DND-41 (cell line): Measurements from ENCODE around the gene CD81.

Source experiments
- ATAC-seq: fragments of 200-7000 bp; cut with Tn5 transposase; 3 replicates; pipeline ENCODE4 v1.9.1; 2021; ENCODE audit warnings: low read depth; ENCODE audit not compliant: insufficient read depth
- DNase-seq: peaks from one replicate; pipeline ENCODE4 v3.0.0-alpha.2; 2020
- H2AFZ ChIP-seq: 2 replicates; pipeline ENCODE4 v1.6.0; 2012; ENCODE audit warnings: low read depth, low read length
- H3K27ac ChIP-seq: 2 replicates; pipeline ENCODE4 v1.5.1; 2012; ENCODE audit warnings: low read length, inconsistent platforms
- H3K27me3 ChIP-seq: fragments of 200-600 bp; sonication (generic); 2 replicates; pipeline ENCODE4 v1.6.0; 2012; ENCODE audit warnings: low read length, mild to moderate bottlenecking, inconsistent platforms; ENCODE audit not compliant: insufficient read depth, poor library complexity
- H3K36me3 ChIP-seq: 2 replicates; pipeline ENCODE4 v1.5.1; 2012; ENCODE audit warnings: low read length, inconsistent platforms; ENCODE audit not compliant: insufficient read depth
- H3K4me1 ChIP-seq: 2 replicates; pipeline ENCODE4 v1.5.1; 2012; ENCODE audit warnings: mild to moderate bottlenecking, low read length; ENCODE audit not compliant: insufficient read depth
- H3K4me2 ChIP-seq: 2 replicates; pipeline ENCODE4 v1.6.0; 2012; ENCODE audit warnings: mild to moderate bottlenecking, moderate library complexity, low read length, inconsistent platforms; ENCODE audit not compliant: insufficient read depth
- H3K4me3 ChIP-seq, 2 experiments: fragments of 200-600 bp in 1 of 2; shearing (Covaris generic) in 1 of 2; 2 replicates each; pipeline ENCODE4 v1.5.1; 2012 to 2016; ENCODE audit warnings: inconsistent platforms in 2 of 2, low read length in 2 of 2, mild to moderate bottlenecking in 2 of 2, low read depth in 1 of 2, moderate library complexity in 1 of 2
- H3K79me2 ChIP-seq: 2 replicates; pipeline ENCODE4 v1.6.0; 2012; ENCODE audit warnings: low read length, inconsistent platforms; ENCODE audit not compliant: insufficient read depth
- H3K9ac ChIP-seq: 2 replicates; pipeline ENCODE4 v1.6.0; 2012; ENCODE audit warnings: low read depth, mild to moderate bottlenecking, inconsistent platforms, low read length, moderate library complexity
- H3K9me3 ChIP-seq: 2 replicates; pipeline ENCODE4 v1.5.1; 2012; ENCODE audit warnings: low read length, moderate library complexity, mild to moderate bottlenecking, inconsistent platforms; ENCODE audit not compliant: insufficient read depth, severe bottlenecking
- H4K20me1 ChIP-seq: 2 replicates; pipeline ENCODE4 v1.6.0; 2012; ENCODE audit warnings: low read length; ENCODE audit not compliant: insufficient read depth
- EZH2 ChIP-seq: IDR thresholded peaks from 3 replicates; pipeline ENCODE4 v1.6.1; 2012; ENCODE audit warnings: borderline replicate concordance, low read depth, mild to moderate bottlenecking, moderate library complexity, low read length, inconsistent platforms; ENCODE audit not compliant: severe bottlenecking
- TF ChIP-seq, protein P1 (sequence below): IDR thresholded peaks from 2 replicates; pipeline ENCODE4 v1.5.1; 2012; ENCODE audit warnings: borderline replicate concordance, low read length, moderate library complexity, mild to moderate bottlenecking; ENCODE audit not compliant: poor library complexity, severe bottlenecking; ENCODE audit errors: extremely low read depth

The CD81 gene

DNA sequence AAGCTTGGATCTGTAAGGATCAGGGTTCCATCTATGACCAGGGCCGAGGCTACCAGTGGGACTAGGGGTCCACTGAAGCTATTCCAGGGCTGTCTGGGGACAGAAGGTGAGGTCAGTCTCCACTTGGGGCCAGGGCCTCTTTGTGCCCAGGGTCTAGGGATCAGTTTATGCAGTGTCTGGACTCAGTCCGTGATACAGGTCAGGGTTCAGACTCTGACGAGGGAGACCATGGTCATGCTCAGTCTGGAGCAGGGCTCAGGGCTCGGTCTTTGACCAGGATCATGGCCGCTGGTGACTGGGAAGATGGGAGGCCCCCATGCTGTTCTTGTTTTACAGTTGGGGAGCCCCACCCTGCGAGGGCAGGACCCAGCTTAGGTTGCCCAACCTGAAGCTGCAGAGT is 35.2 kb downstream of the CD81 start:
- no peaks in the 10 kb centered on the region for H3K4me1 ChIP-seq

DNA sequence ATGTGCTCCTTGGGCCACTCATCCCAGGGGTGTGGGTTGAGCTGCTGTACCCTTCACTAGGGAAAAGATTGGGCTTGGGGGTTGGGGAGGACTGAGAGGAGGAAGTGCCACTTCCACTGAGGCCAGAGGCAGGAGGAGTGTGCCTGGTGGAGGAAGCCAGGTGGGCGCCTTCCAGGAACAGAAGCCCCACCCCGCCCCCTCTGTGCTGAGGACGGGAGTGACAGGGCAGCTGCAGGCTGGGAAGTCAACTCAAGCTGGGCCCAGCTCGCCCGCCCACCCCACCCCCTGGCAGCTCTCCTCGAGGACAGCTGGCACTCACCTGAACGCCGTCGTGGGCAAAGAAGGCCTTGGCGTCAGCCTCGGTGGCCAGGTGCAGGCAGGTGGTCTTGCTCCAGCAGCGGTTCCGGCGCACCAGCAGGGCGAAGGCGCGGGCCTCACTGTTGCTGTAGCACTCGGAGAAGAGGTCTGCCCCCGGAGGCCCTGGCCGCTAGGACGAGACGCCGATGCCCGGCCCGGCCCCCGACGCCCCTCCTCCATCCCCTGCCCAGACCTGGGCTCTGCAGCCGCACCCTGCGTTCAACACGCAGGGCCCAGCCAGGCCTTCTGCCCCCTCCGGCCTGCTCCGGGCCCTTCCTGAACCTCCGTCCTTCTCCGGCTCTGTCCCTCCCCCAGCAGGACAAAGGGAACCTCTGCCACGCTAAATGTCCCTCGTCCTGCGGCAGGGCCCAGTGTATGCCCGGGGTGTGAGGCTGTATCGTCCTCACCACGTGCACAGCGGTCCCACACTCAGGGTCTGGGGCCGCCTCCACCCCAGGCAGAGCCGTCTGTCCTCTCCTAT is 36.9 kb downstream of the CD81 start:
- Histone ChIP-seq H2AFZ (no peak overlapping the region), H3K4me2 (no peak overlapping the region), H3K36me3 (no peaks in the 10 kb centered on the region), H3K27ac (no peak overlapping the region), H4K20me1 (no peaks in the 10 kb centered on the region; the same call in 1 of the 2 replicates), H3K4me1 (no peaks in the 10 kb centered on the region), H3K9ac (no peak overlapping the region), H3K9me3 (no peaks in the 10 kb centered on the region), H3K4me3 (no peak overlapping the region), H3K79me2 (no peaks in the 10 kb centered on the region), H3K27me3 (no peaks in the 10 kb centered on the region)
- TF ChIP-seq, protein P1, sequence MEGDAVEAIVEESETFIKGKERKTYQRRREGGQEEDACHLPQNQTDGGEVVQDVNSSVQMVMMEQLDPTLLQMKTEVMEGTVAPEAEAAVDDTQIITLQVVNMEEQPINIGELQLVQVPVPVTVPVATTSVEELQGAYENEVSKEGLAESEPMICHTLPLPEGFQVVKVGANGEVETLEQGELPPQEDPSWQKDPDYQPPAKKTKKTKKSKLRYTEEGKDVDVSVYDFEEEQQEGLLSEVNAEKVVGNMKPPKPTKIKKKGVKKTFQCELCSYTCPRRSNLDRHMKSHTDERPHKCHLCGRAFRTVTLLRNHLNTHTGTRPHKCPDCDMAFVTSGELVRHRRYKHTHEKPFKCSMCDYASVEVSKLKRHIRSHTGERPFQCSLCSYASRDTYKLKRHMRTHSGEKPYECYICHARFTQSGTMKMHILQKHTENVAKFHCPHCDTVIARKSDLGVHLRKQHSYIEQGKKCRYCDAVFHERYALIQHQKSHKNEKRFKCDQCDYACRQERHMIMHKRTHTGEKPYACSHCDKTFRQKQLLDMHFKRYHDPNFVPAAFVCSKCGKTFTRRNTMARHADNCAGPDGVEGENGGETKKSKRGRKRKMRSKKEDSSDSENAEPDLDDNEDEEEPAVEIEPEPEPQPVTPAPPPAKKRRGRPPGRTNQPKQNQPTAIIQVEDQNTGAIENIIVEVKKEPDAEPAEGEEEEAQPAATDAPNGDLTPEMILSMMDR = no peak
- TF ChIP-seq EZH2 = no peak
- no peak for DNase-seq
- no peak for ATAC-seq

More for the DNA sequence above, 35.2 kb downstream of the CD81 start:
- DNase-seq (no peak), ATAC-seq (no peak)
- Histone ChIP-seq H3K4me3 (no peak overlapping the region), H4K20me1 (no peaks in the 10 kb centered on the region; the same call in 1 of the 2 replicates), H3K9me3 (no peaks in the 10 kb centered on the region), H3K9ac (no peak overlapping the region), H3K27ac (no peak overlapping the region), H3K4me2 (no peak overlapping the region), H3K27me3 (no peaks in the 10 kb centered on the region), H3K36me3 (no peaks in the 10 kb centered on the region), H3K79me2 (no peaks in the 10 kb centered on the region), H2AFZ (no peak overlapping the region)
- TF ChIP-seq, protein P1 = no peak
- TF ChIP-seq EZH2 = no peak

DNA sequence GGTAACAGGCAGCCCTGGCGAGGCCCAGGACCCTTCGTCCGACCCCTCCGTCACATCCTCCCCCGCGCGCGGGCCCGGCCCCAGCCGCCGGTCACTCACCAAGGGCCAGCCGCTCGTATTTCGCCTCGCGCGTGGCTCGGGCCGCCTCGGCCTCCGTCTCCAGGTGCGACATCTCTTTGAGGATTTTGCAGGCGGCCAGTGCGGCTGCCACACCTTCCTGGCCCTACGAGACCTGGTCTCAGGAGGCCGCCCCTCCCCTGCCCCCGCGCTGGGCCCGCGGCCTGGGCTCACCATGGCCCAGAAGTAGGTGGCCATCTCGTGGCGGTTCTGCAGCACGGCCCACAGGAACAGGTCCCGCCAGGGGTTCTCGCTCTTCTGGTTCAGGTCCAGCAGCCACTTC is 37.5 kb downstream of the CD81 start:
- Histone ChIP-seq H3K36me3 (no peaks in the 10 kb centered on the region), H3K9ac (no peak overlapping the region), H3K9me3 (no peaks in the 10 kb centered on the region), H4K20me1 (no peaks in the 10 kb centered on the region; the same call in 1 of the 2 replicates), H3K27me3 (no peaks in the 10 kb centered on the region), H3K79me2 (no peaks in the 10 kb centered on the region), H2AFZ (no peak overlapping the region), H3K4me1 (no peaks in the 10 kb centered on the region), H3K4me2 (no peak overlapping the region), H3K27ac (no peak overlapping the region), H3K4me3 (no peak overlapping the region)
- DNase-seq (no peak), ATAC-seq (no peak)
- no peak for TF ChIP-seq EZH2
- TF ChIP-seq, protein P1 = no peak
